ENCODE measurements around the gene DEFB114.

DNA sequence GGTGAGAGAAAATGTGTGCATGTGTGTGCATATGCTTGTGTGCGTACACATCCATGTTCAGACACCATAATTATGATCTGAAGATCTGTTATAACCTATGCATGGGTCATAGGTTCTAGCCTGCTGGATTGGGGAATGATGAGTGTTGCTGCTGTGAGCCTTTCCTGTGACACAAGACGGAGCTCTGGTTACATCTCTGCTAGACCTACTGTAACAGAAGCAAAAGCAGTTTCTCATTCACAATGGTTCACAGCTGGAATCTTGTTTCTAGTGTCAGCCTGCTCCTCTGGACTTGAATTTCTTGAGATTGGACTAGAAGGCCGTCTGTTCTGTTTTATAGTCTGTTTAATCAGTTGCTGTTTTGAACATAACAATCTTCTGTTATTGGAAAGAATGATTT, 40.1 kb downstream of the DEFB114 start:
- TF ChIP-seq, protein P1, sequence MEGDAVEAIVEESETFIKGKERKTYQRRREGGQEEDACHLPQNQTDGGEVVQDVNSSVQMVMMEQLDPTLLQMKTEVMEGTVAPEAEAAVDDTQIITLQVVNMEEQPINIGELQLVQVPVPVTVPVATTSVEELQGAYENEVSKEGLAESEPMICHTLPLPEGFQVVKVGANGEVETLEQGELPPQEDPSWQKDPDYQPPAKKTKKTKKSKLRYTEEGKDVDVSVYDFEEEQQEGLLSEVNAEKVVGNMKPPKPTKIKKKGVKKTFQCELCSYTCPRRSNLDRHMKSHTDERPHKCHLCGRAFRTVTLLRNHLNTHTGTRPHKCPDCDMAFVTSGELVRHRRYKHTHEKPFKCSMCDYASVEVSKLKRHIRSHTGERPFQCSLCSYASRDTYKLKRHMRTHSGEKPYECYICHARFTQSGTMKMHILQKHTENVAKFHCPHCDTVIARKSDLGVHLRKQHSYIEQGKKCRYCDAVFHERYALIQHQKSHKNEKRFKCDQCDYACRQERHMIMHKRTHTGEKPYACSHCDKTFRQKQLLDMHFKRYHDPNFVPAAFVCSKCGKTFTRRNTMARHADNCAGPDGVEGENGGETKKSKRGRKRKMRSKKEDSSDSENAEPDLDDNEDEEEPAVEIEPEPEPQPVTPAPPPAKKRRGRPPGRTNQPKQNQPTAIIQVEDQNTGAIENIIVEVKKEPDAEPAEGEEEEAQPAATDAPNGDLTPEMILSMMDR (IDR thresholded peaks at IDR 0.05): no peak
- no peak for TF ChIP-seq POLR2A (IDR thresholded peaks at IDR 0.05)
